AG08396 (cell line): ENCODE data around the gene HPS1.

ENCODE experiments used
- DNase-seq: peaks from one replicate; pipeline ENCODE4 v3.0.0; 2012; ENCODE audit warnings: low spot score, mixed read lengths

HPS1 gene

GRCh38 chr10:98463976-98464754 is 17.4 kb upstream of the HPS1 start:
- no peak for DNase-seq

GRCh38 chr10:98463016-98463415 is 16.3 kb upstream of the HPS1 start:
- DNase-seq: no peak

- no peak for DNase-seq
Observed at GRCh38 chr10:98461500-98461842, 14.7 kb upstream of the HPS1 start.

- peak; percentile 84 for DNase-seq
Observed at GRCh38 chr10:98460837-98461499, 14.2 kb upstream of the HPS1 start.

GRCh38 chr10:98458809-98459784 is 12.4 kb upstream of the HPS1 start:
- no peak for DNase-seq

- DNase-seq: no peak
Observed at GRCh38 chr10:98457721-98458120, 11.0 kb upstream of the HPS1 start.

GRCh38 chr10:98456686-98457482 is 10.1 kb upstream of the HPS1 start:
- DNase-seq: no peak

GRCh38 chr10:98456043-98456570 is 9.4 kb upstream of the HPS1 start:
- no peak for DNase-seq

GRCh38 chr10:98453729-98454128 is 7.0 kb upstream of the HPS1 start:
- DNase-seq: no peak

GRCh38 chr10:98450618-98451017 is 3.9 kb upstream of the HPS1 start:
- DNase-seq: no peak

GRCh38 chr10:98449287-98449686 is 2.6 kb upstream of the HPS1 start:
- DNase-seq: no peak

- peak; percentile 62 for DNase-seq
Observed at GRCh38 chr10:98446151-98446660, 529 bp downstream of the HPS1 start.

GRCh38 chr10:98445200-98445812 is 1.4 kb downstream of the HPS1 start:
- no peak for DNase-seq

GRCh38 chr10:98444314-98445006 is 2.3 kb downstream of the HPS1 start:
- no peak for DNase-seq

GRCh38 chr10:98438715-98439114 is 8.0 kb downstream of the HPS1 start:
- no peak for DNase-seq

GRCh38 chr10:98436704-98437103 is 10.0 kb downstream of the HPS1 start:
- no peak for DNase-seq

- no peak for DNase-seq
Observed at GRCh38 chr10:98435178-98435577, 11.6 kb downstream of the HPS1 start.

- DNase-seq: peak; percentile 61
Observed at GRCh38 chr10:98433881-98434732, 12.6 kb downstream of the HPS1 start.

- no peak for DNase-seq
Observed at GRCh38 chr10:98433371-98433770, 13.4 kb downstream of the HPS1 start.
